GM18861 (cell line): ENCODE results near the gene PARVB.

ENCODE experiments used
- ATAC-seq: cut with Tn5 transposase; IDR thresholded peaks from one replicate; pipeline ENCODE4 v1.9.1; 2021; ENCODE audit not compliant: unreplicated experiment

PARVB gene

DNA sequence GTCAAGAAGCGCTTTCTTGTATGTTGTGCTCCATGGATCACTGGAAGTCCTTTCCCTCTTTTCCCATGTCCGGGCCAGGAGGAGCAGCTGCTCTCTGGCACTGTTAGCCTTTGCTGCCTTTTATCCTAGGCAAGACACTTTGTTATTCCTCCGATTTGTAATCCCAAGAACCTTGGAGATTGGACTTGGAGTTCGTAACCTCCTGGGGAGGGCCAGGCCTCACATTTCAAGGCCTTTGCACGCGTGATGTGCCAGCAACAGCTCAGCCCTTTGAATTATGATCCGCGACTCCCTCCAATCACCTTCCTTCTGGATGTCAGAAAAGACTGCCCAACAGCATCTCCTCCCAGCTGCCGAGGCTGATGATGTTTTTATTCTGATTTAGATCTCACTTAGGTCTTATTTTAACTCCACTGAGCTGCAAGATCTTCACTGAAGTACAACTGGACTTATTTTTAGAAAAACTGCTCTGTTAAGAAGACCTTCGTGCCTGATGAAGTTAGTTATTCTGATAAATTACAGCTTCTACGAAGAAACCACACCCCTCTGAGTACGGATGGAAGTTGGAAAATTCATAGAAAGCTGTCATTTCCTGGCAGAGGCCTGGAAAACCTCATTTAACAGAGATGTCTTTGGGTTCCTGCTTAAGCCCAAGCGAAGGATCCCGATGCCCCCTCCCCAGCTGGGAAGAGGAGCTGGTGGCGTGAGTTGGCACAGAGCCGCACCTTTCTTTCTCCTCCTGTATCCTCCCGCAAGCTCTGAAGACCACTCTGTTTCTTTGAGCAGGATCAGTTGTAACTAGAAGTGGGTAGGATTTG lies 62.4 kb downstream of the PARVB start:
- ATAC-seq = no peak

GRCh38 chr22:44087089-44087430 lies 63.0 kb downstream of the PARVB start:
- ATAC-seq = no peak

GRCh38 chr22:44088976-44089570 lies 65.0 kb downstream of the PARVB start:
- ATAC-seq = no peak

- no peak for ATAC-seq
These were observed 65.8 kb downstream of the PARVB start for GRCh38 chr22:44089717-44090570.

DNA sequence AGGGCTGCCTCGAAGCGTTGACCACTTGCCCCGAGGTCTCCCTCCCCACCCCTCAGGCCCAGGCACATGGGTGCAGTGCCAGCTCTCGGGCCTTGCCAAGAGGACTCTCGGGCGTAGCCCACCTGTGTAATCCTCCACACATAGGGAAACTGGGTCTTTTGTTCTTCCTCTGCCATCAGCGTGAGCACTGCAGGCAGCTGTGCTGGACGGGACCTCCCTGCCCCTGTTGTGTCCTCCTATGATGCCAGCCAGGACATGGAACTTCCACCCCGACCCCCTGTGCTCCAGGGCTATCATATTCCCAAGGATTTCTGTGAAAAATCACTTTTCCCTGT lies 66.4 kb downstream of the PARVB start:
- ATAC-seq = no peak

DNA sequence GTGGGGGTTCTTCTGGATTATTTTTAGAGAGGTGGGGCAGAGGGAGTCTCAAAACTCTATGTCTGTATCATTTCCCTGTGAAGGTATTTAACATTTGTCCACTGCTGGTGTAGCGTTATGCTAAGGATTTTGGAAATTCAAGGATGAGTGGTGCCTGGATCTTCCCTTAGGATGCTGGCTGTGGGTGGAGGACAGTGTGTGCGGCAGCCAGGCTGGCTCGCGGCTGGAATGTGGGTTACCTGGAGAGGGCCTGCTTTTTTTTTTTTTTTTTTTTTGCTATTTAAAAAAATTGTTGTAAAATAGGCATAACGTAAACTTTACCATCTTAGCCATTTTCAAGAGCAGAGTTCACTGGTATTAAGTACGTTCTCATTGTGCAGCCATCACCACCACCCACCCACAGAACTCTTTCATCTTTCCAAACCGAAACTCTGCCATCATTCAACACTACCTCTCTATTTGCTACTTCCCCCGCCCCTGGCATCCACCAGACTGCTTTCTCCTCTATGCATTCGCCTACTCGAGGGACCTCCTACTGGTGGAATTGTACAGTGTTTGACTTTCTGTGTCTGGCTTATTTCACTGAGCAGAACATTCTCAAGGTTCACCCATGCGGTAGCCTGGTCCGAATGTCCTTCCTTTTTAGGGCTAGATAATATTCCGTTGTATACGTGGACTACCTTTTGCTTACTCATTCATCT lies 67.1 kb downstream of the PARVB start:
- ATAC-seq = no peak

DNA sequence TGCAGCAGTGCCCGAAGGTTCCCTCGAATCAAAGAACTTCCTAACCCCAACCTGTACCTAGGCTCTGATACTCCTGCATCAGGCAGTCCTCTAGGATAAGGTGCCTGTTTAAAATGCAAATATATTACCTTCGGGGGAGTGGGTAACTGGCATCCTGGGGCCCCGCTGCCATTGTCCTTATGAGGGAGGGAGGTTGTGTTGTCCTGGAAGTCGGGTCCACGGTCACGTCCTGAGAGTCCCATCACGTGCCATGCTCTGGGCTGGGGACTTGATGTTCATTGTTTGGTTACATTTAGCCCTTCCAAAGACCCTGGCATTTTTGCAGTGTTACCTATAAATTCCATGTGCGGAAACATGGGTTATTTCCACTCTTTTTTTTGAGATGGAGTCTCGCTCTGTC lies 67.6 kb downstream of the PARVB start:
- no peak for ATAC-seq

DNA sequence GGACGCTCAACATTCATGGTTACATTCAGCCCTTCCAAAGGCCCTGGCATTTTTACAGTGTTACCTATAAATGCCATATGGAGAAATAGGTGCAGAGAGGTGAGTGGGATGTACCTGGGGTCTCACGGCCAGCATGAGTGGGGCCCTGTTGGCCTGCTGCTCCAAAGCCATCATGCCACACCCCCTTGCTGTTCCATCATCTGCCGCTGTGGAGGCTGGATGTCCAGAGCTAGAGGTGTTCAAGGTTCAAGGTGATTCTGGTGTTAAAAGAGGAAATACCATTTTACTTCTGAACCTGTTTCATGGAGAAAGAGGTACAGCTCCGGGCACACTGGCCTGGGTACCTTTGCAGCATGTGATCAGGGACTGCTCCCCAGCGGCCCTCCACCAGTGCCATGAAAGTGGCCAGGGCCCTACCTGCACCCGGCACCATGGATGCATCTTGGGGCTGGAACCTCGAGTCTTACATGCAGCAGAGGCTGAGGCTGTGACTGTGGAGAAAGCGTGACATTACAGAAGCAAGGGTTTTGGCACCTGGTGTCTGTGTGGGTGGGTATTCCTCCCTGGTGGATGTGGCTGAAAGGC lies 68.6 kb downstream of the PARVB start:
- ATAC-seq = no peak

GRCh38 chr22:44093791-44094190 lies 69.7 kb downstream of the PARVB start:
- no peak for ATAC-seq

DNA sequence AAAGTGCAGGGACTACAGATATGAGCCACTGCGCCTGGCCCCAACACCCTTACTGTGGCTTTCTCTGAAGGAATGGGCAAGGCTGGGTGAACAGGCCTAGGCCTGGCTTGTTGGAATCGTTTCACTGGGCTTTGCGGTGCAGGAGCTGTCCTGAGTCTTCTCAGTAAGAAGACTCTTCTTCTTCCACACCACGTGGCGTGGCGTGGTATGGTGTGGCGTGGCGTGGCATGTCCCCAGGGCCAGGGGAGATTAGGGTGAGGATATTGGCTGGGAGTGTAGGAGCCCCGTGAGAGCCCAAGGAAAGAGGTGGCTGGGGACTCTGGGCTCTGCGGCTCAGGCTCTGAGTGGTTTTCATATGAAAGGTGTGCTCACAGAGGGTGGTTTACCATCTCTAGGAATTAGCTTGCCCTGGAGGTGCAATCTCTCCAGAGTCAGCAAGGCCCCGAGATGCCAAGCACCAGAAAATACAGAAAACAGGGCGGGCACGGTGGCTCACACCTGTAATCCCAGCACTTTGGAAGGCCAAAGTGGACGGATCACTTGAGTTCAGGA lies 70.7 kb downstream of the PARVB start:
- ATAC-seq = no peak

- ATAC-seq = no peak
These were observed 72.6 kb downstream of the PARVB start for GRCh38 chr22:44096736-44097135.

GRCh38 chr22:44097263-44098020 lies 73.3 kb downstream of the PARVB start:
- ATAC-seq = no peak

GRCh38 chr22:44098021-44098739 lies 74.1 kb downstream of the PARVB start:
- ATAC-seq = no peak

DNA sequence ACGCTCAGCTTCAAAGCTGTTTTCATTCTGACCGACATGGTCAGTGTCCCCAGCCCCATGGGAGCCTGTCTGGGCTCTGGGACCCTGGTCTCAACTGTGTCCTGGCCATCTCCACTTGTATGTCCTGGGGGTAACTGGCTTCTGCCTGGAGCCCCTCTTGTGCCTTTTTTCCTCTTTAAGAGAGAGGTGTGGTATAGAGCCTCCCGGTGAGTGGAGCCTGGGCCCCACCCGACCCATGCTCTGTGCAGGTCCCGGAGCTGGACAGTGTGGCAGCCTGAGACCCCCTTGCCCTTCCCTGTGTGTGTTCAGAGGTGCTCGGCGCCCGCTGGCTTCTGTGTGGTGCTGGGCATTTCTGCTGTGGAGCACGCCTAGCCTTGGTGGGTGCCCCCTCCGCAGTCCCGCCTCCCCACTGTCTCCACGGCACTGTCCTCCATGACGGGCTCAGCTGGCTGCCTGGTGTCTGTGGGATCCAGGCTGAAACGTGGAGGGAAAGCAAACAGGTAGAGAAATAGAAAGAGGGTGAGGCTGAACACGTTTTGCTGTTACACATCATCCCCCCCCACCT lies 74.9 kb downstream of the PARVB start:
- no peak for ATAC-seq

DNA sequence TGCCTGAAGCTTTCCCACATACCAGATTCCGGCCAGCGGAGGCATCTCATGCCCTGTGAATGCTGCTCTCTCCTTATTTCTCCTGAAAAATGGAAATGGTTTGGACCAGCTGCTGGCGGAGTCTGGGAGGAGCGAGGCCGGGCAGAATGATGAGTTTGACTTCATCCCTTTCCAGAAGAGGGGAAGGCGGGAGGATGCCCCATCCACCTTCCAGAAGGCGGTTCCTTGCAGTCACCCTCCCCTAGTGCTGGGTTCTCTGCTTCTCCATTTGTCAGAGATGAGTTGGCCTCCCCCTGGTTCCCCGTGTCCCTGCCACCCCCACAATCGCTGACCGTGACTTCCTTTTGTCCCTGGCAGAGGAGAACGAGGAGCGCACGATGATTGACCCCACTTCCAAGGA lies 75.6 kb downstream of the PARVB start:
- no peak for ATAC-seq

DNA sequence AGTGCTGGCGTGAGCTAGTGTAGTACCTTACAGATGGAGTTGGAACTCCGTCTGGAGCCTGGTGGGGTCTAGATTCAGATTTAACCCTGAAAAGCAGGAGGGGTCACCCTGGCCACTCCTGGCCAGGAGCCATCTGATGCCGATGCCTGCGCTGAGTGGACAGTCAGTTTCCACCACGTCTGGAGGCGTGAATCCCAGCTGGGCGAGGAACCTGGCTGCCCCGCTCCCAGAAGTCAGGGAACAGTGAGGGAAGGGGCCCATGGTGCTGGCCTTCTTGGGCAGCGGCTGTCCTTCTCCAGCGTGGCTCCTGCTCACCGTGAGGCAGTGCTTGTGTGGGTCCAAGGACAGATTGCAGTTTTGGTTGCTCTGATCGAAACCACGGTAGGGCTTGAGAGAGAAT lies 76.3 kb downstream of the PARVB start:
- no peak for ATAC-seq

DNA sequence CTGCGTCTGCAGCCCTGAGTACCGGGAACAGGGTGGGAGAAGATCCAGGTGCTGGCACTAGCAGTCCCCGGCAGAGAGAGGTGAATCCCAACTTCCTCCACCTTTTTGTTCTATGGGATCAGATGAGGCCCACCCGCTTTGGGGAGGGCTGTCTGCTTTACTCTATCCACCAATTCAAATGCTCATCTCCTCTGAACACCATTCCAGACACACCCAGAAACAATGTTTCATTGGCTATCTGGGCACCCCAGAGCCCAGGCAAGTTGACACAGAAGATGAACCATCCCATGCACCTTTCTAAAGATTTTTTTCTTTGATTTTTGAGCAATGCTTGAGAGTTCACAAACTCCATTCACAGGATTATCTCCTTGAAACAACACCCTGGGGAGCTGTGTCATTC lies 78.0 kb downstream of the PARVB start:
- no peak for ATAC-seq

DNA sequence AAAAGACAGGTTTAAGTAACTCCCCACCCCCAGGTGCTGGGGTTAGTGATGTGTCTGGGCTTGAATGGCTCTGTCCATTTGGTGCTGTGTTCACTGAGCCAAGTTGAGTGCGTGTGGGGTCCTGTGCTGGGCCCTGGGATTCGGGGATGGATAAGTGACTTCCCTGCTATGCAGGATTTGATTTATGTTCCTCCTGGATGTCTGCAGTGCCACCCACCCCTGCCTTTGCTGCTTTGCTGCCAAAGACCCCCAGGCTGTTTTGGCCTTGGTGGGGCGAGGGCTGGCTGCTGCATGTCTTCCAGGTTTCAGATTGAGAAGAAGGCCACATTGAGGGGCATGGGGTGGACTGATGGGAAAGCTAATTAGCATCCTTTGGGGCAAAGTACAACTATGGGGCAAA lies 78.8 kb downstream of the PARVB start:
- ATAC-seq = no peak
